ENCODE results near the gene ARHGAP5. TPM values are rescaled to one million over a fixed set of nuclear protein-coding genes. Genes with fewer than 3 reads are reported as not detected.

ARHGAP5 gene
- total and polyA plus RNA-seq, 9 of the 15 experiments (the other 6 are each of a cell fraction or from before 2014, with no cell fraction given), result 3.1 to 21.8 (median 12.1) TPM

GRCh38 chr14:32109676-32110547, 32.8 kb downstream of the ARHGAP5 start:
- FAIRE-seq (no peak), ATAC-seq (no peak), DNase-seq (ENCODE audit: extremely low read depth in 1 of 4, low spot score in 3 of 4) (no peak)
- Histone ChIP-seq H3K79me2 (ENCODE audit: control insufficient read depth, insufficient read depth, low read length) (peaks cover 19% of the 10 kb centered on the region), H4K20me1 (replicated peaks; ENCODE audit: control insufficient read depth, insufficient read depth, low read length) (no peaks in the 10 kb centered on the region), H3K36me3 (ENCODE audit: control insufficient read depth, insufficient read depth, low read length) (no peaks in the 10 kb centered on the region; the same call in 2 of the 3 replicates), H3K4me2 (ENCODE audit: insufficient read depth, low read length) (no peak overlapping the region), H3K4me3 (no peak overlapping the region), H3K9ac (ENCODE audit: insufficient read depth in 1 of 2, low read depth in 2 of 2, low read length in 2 of 2) (no peak overlapping the region), H3K9me1 (ENCODE audit: control insufficient read depth, insufficient read depth, low read length) (no peaks in the 10 kb centered on the region), H2AFZ (ENCODE audit: low read depth, low read length) (no peak overlapping the region), H3K27ac (ENCODE audit: extremely low read depth, low read depth, low read length) (no peak overlapping the region), H3K4me1 (replicated peaks in 1 of 2; ENCODE audit: control insufficient read depth in 2 of 2, insufficient read depth in 2 of 2, low read length in 2 of 2) (no peaks in the 10 kb centered on the region), H3K27me3 (ENCODE audit: control insufficient read depth in 2 of 2, insufficient read depth in 2 of 2, low read length in 2 of 2) (no peaks in the 10 kb centered on the region), H3K9me3 (replicated peaks; ENCODE audit: control insufficient read depth, insufficient read depth, low read depth, low read length) (no peaks in the 10 kb centered on the region)
- BruUV-seq (replicated peaks), result no TSS peak
- intact Hi-C loops (cut with micrococcal nuclease) (no loop called here), in situ Hi-C loops (cut with MboI) (no loop called here)
- WGBS (ENCODE audit: insufficient coverage, low coverage, missing lambda C conversion rate), result 76% methylated on average over 6 of the region's 7 CpGs
- POLR2A ChIA-PET, result interaction anchor here (0.6 kb wide), 1 partner anchor 32 kb away, joined by 3 read pairs; no protein-coding TSS in a partner anchor
- CTCF ChIA-PET (ENCODE audit: low intra/inter-chr PET ratio), result no interaction called here
- TF ChIP-seq RBM25 (IDR thresholded peaks at IDR 0.05; ENCODE audit: low read depth, low read length, severe bottlenecking) (peak; percentile 22), FUS (optimal IDR thresholded peaks at IDR 0.05; ENCODE audit: low read depth, low read length) (no peak)

- no peaks in the 10 kb centered on the region; the same call in 2 of the 3 replicates for H3K36me3 ChIP-seq (ENCODE audit: control insufficient read depth, insufficient read depth, low read length)
- ATAC-seq (no peak), FAIRE-seq (no peak), DNase-seq (ENCODE audit: extremely low read depth in 1 of 4, low spot score in 3 of 4) (no peak)
- no peak overlapping the region for H3K9ac ChIP-seq (ENCODE audit: insufficient read depth in 1 of 2, low read depth in 2 of 2, low read length in 2 of 2)
- in situ Hi-C loops (cut with MboI), result no loop called here
- no peaks in the 10 kb centered on the region for H3K9me1 ChIP-seq (ENCODE audit: control insufficient read depth, insufficient read depth, low read length)
- no peak overlapping the region for H3K4me3 ChIP-seq
- no peaks in the 10 kb centered on the region for H3K27me3 ChIP-seq (ENCODE audit: control insufficient read depth in 2 of 2, insufficient read depth in 2 of 2, low read length in 2 of 2)
- TF ChIP-seq MTA1 (IDR thresholded peaks at IDR 0.05; ENCODE audit: borderline replicate concordance) (no peak), POLR2A (conservative IDR thresholded peaks at IDR 0.05) (no peak), FOXA3 (CRISPR knock-in tag; conservative IDR thresholded peaks at IDR 0.05 in 1 of 2, IDR thresholded peaks at IDR 0.05 in 1 of 2) (no peak), POLR3G (IDR thresholded peaks at IDR 0.05; ENCODE audit: extremely low read depth, insufficient read length, insufficient replicate concordance) (no peak), TBL1XR1 (IDR thresholded peaks at IDR 0.05; ENCODE audit: low read length in 2 of 2) (no peak), MAFG (tag; conservative IDR thresholded peaks at IDR 0.05) (no peak), BACH1 (tag; IDR thresholded peaks at IDR 0.05) (no peak)
- 95% methylated on average over 2 of the region's 2 CpGs for WGBS (ENCODE audit: insufficient coverage, low coverage, missing lambda C conversion rate)
- no peaks in the 10 kb centered on the region for H3K9me3 ChIP-seq (replicated peaks; ENCODE audit: control insufficient read depth, insufficient read depth, low read depth, low read length)
- POLR2A ChIA-PET, result interaction anchor here (0.6 kb wide), 1 partner anchor 33 kb away, joined by 3 read pairs; no protein-coding TSS in a partner anchor
- intact Hi-C loops (cut with micrococcal nuclease), result no loop called here
- H3K4me1 ChIP-seq (replicated peaks in 1 of 2; ENCODE audit: control insufficient read depth in 2 of 2, insufficient read depth in 2 of 2, low read length in 2 of 2), result no peaks in the 10 kb centered on the region
- peaks cover 15% of the 10 kb centered on the region for H3K79me2 ChIP-seq (ENCODE audit: control insufficient read depth, insufficient read depth, low read length)
- BruUV-seq (replicated peaks), result no TSS peak
- no peaks in the 10 kb centered on the region for H4K20me1 ChIP-seq (replicated peaks; ENCODE audit: control insufficient read depth, insufficient read depth, low read length)
- CTCF ChIA-PET (ENCODE audit: low intra/inter-chr PET ratio), result no interaction called here
- H3K27ac ChIP-seq (ENCODE audit: extremely low read depth, low read depth, low read length), result no peak overlapping the region
- H3K4me2 ChIP-seq (ENCODE audit: insufficient read depth, low read length), result no peak overlapping the region
- no peak overlapping the region for H2AFZ ChIP-seq (ENCODE audit: low read depth, low read length)
These were observed 33.4 kb downstream of the ARHGAP5 start for GRCh38 chr14:32110548-32110896.

Measured in K562 (cell line).